Measurements from ENCODE around the gene AR. TPM values are rescaled to one million over a fixed set of nuclear protein-coding genes. Genes with fewer than 3 reads are reported as not detected.

The AR gene
- total and polyA plus RNA-seq, 2 of the 4 experiments (the other 2 are of a cell fraction), result 1.5 to 4.7 TPM

DNA sequence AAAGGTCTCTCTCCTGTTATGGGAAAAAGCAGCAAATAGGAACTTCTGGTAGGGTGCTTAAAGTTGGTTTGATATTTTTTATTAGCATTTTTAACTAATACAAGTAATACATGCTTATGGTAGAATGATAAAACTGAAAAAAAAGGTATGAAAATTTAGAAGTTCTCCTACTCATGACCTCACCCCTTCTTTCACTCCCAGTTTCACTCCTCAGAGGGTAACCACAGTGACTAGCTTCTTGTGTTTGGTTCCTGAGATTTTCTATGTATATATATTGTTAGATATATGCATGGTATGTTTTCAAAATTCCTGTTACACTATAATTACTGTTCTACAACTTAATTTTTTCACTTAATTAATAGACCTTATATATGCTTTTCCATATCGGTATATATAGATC, 66.5 kb downstream of the AR start:
- H4K20me1 ChIP-seq (ENCODE audit: insufficient read depth, low read length), result no peaks in the 10 kb centered on the region
- no peaks in the 10 kb centered on the region for H3K27me3 ChIP-seq (ENCODE audit: control insufficient read depth, insufficient read depth, low read length)
- no peak overlapping the region for H2BK5ac ChIP-seq (ENCODE audit: low read depth, low read length, poor library complexity, severe bottlenecking)
- no peak overlapping the region for H3K14ac ChIP-seq (replicated peaks; ENCODE audit: low read depth, low read length)
- H3K4me1 ChIP-seq (ENCODE audit: control insufficient read depth, insufficient read depth, low read length), result no peaks in the 10 kb centered on the region
- no peaks in the 10 kb centered on the region for H3K9me1 ChIP-seq (ENCODE audit: insufficient read depth, low read length)
- H3K9ac ChIP-seq (ENCODE audit: low read depth, low read length), result no peak overlapping the region
- no peak overlapping the region for H2AK5ac ChIP-seq (ENCODE audit: low read depth, low read length)
- peaks cover 3% of the 10 kb centered on the region; the same call in 1 of the 2 replicates for H3K9me3 ChIP-seq (ENCODE audit: control insufficient read depth, insufficient read depth, low read length)
- H3K18ac ChIP-seq (ENCODE audit: low read depth, low read length), result no peak overlapping the region
- H3K27ac ChIP-seq (ENCODE audit: insufficient read depth, low read length), result no peak overlapping the region
- H2AK9ac ChIP-seq (replicated peaks; ENCODE audit: low read depth, low read length, poor library complexity), result no peak overlapping the region
- H3K79me1 ChIP-seq (ENCODE audit: low read depth in 1 of 2, low read length in 2 of 2), result no peaks in the 10 kb centered on the region
- no peak overlapping the region for H3K4ac ChIP-seq (ENCODE audit: low read depth, low read length)
- in situ Hi-C loops (cut with MboI; ENCODE audit: low sequenced_read_pairs) (no loop called here), dilution Hi-C loops (cut with HindIII; ENCODE audit: low sequenced_read_pairs, unreplicated experiment) (no loop called here), intact Hi-C loops (cut with micrococcal nuclease) (no loop called here)
- ChIA-PET POLR2A (ENCODE audit: unreplicated experiment) (no interaction called here), CTCF (no interaction called here)
- no peak overlapping the region for H3K4me3 ChIP-seq (ENCODE audit: insufficient read depth, low read depth, low read length)
- no peak overlapping the region for H3K23ac ChIP-seq (ENCODE audit: low read depth, low read length)
- ATAC-seq (ENCODE audit: low read depth) (no peak), DNase-seq (no peak)
- no peak overlapping the region for H2BK120ac ChIP-seq (ENCODE audit: low read depth, low read length)
- H4K91ac ChIP-seq (ENCODE audit: insufficient read depth, low read depth, low read length), result no peak overlapping the region
- TF ChIP-seq RFX5 (IDR thresholded peaks at IDR 0.05; ENCODE audit: low read depth, low read length), result no peak
- no peak for TF ChIP-seq CHD1 (IDR thresholded peaks at IDR 0.05; ENCODE audit: low read depth, low read length)
- no peak for TF ChIP-seq RAD21 (IDR thresholded peaks at IDR 0.05; ENCODE audit: low read length)
- no peak for TF ChIP-seq NFE2L2 (IDR thresholded peaks at IDR 0.05; ENCODE audit: low read depth, low read length)
- TF ChIP-seq POLR2A (IDR thresholded peaks at IDR 0.05; ENCODE audit: low read depth, low read length), result no peak
- no peak for TF ChIP-seq BHLHE40 (IDR thresholded peaks at IDR 0.05; ENCODE audit: low read depth, low read length)
- TF ChIP-seq SMC3 (IDR thresholded peaks at IDR 0.05; ENCODE audit: low read depth, low read length), result no peak
- TF ChIP-seq, protein P1, sequence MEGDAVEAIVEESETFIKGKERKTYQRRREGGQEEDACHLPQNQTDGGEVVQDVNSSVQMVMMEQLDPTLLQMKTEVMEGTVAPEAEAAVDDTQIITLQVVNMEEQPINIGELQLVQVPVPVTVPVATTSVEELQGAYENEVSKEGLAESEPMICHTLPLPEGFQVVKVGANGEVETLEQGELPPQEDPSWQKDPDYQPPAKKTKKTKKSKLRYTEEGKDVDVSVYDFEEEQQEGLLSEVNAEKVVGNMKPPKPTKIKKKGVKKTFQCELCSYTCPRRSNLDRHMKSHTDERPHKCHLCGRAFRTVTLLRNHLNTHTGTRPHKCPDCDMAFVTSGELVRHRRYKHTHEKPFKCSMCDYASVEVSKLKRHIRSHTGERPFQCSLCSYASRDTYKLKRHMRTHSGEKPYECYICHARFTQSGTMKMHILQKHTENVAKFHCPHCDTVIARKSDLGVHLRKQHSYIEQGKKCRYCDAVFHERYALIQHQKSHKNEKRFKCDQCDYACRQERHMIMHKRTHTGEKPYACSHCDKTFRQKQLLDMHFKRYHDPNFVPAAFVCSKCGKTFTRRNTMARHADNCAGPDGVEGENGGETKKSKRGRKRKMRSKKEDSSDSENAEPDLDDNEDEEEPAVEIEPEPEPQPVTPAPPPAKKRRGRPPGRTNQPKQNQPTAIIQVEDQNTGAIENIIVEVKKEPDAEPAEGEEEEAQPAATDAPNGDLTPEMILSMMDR (conservative IDR thresholded peaks at IDR 0.05; ENCODE audit: low read depth, low read length), result no peak
- no peak for TF ChIP-seq MXI1 (IDR thresholded peaks at IDR 0.05; ENCODE audit: borderline replicate concordance, low read depth, low read length)
- no peak for TF ChIP-seq FOS (IDR thresholded peaks at IDR 0.05; ENCODE audit: low read depth, low read length)
- TF ChIP-seq, protein P2, sequence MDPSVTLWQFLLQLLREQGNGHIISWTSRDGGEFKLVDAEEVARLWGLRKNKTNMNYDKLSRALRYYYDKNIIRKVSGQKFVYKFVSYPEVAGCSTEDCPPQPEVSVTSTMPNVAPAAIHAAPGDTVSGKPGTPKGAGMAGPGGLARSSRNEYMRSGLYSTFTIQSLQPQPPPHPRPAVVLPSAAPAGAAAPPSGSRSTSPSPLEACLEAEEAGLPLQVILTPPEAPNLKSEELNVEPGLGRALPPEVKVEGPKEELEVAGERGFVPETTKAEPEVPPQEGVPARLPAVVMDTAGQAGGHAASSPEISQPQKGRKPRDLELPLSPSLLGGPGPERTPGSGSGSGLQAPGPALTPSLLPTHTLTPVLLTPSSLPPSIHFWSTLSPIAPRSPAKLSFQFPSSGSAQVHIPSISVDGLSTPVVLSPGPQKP (IDR thresholded peaks at IDR 0.05; ENCODE audit: borderline replicate concordance, low read depth, low read length), result no peak
- TF ChIP-seq MAFK (IDR thresholded peaks at IDR 0.05; ENCODE audit: low read depth, low read length), result no peak
- no peak for TF ChIP-seq MAZ (IDR thresholded peaks at IDR 0.05; ENCODE audit: borderline replicate concordance, low read depth, low read length)
- no peak for TF ChIP-seq RCOR1 (IDR thresholded peaks at IDR 0.05; ENCODE audit: insufficient replicate concordance, low read length)
- H2BK20ac ChIP-seq (ENCODE audit: low read depth, low read length), result no peak overlapping the region
- H2BK15ac ChIP-seq (ENCODE audit: low read depth, low read length), result no peak overlapping the region
- no peak overlapping the region for H4K5ac ChIP-seq (ENCODE audit: low read depth, low read length)
- H2AFZ ChIP-seq (replicated peaks; ENCODE audit: low read length, poor library complexity), result no peak overlapping the region
- H3K56ac ChIP-seq (ENCODE audit: extremely low read depth, insufficient read depth, low read length), result no peak overlapping the region
- no peak overlapping the region for H4K8ac ChIP-seq (ENCODE audit: low read depth in 2 of 2, low read length in 2 of 2)
- no TSS peak for BruUV-seq (replicated peaks)
- no peaks in the 10 kb centered on the region for H3K36me3 ChIP-seq (ENCODE audit: control insufficient read depth, insufficient read depth, low read length)
- no peak overlapping the region for H3K4me2 ChIP-seq (ENCODE audit: low read depth, low read length)
- no CpG with 5 or more reads among the region's 1 CpG for WGBS, 2 experiments (ENCODE audit: extremely low coverage in 2 of 2, insufficient read length in 1 of 2)

All from IMR-90 (cell line).